ENCODE measurements around the gene GMPR2. TPM values are rescaled to one million over a fixed set of nuclear protein-coding genes. Genes with fewer than 3 reads are reported as not detected.
A peak's percentile ranks its signal among the peaks of the same experiment; 100 is the strongest.
"Not testable (repeated sequence)": the region's sequence is repeated elsewhere in the genome, so short reads cannot be mapped to it uniquely, and the experiment has no call there.

Gene GMPR2
- total RNA-seq, 4 donors from 2014 or later: 36.3 to 69.0 (median 47.0) TPM

- no peak for ATAC-seq (ENCODE audit: low FRiP score)
- DNase-seq (ENCODE audit: low spot score): no peak
Measured at GRCh38 chr14:24213866-24214662, 18.7 kb upstream of the GMPR2 start.

GRCh38 chr14:24215495-24216344 is 17.0 kb upstream of the GMPR2 start, which contains the start of gene MDP1:
Gene MDP1, minus strand, starts transcription at chr14:24216066. Its CDS starts 111 bp downstream, at chr14:24215955.
- ATAC-seq (ENCODE audit: low FRiP score) (peak; percentile 63), DNase-seq (ENCODE audit: low spot score) (peak; percentile 62)
- TF ChIP-seq, protein P1, sequence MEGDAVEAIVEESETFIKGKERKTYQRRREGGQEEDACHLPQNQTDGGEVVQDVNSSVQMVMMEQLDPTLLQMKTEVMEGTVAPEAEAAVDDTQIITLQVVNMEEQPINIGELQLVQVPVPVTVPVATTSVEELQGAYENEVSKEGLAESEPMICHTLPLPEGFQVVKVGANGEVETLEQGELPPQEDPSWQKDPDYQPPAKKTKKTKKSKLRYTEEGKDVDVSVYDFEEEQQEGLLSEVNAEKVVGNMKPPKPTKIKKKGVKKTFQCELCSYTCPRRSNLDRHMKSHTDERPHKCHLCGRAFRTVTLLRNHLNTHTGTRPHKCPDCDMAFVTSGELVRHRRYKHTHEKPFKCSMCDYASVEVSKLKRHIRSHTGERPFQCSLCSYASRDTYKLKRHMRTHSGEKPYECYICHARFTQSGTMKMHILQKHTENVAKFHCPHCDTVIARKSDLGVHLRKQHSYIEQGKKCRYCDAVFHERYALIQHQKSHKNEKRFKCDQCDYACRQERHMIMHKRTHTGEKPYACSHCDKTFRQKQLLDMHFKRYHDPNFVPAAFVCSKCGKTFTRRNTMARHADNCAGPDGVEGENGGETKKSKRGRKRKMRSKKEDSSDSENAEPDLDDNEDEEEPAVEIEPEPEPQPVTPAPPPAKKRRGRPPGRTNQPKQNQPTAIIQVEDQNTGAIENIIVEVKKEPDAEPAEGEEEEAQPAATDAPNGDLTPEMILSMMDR (IDR thresholded peaks at IDR 0.05): no peak

More at GRCh38 chr14:24213866-24214662, 18.7 kb upstream of the GMPR2 start:
- TF ChIP-seq, protein P1 (IDR thresholded peaks at IDR 0.05): no peak

DNA sequence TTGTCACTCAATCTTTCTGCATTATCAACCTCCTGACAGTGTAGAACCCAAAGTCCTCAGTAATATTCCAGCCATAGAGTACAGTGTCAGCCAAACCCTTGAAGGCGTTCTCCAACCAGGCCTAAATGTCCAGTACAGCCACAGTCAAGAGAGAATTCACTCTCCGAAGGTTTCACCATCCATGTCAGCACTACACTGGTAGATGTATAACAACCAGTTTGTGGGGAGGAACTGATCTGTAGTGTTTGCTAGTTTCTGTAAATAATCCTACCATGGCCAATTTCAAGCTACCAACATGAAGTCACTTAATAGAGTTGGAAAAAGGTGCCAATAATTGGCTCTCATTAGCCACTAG is 16.4 kb upstream of the GMPR2 start:
- DNase-seq (ENCODE audit: low spot score) (no peak), ATAC-seq (ENCODE audit: low FRiP score) (no peak)
- TF ChIP-seq, protein P1 (IDR thresholded peaks at IDR 0.05): no peak

GRCh38 chr14:24216876-24217275 is 15.9 kb upstream of the GMPR2 start:
- DNase-seq (ENCODE audit: low spot score); ATAC-seq (ENCODE audit: low FRiP score): not testable (repeated sequence)

- no peak for DNase-seq (ENCODE audit: low spot score)
- ATAC-seq (ENCODE audit: low FRiP score): no peak
- TF ChIP-seq, protein P1 (IDR thresholded peaks at IDR 0.05): no peak
Measured at GRCh38 chr14:24219080-24219479, 13.6 kb upstream of the GMPR2 start.

DNA sequence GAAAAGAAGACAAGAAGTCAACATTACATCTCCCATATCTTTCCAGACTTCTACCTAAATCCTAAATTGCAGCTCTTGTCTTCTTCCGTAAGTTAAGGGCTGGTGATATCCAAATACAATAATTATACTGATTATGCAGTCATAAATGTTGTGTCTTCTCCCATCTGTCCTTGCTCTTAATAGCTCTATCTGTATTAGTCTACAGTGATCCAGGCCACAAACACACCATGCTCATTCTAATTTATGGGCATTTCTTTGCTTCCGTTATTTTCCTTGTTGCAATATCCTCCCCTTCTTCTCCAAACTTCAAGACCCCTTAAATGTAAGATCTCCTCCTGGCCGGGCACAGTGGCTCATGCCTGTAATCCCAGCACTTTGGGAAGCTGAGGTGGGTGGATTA is 13.2 kb upstream of the GMPR2 start:
- TF ChIP-seq, protein P1 (IDR thresholded peaks at IDR 0.05): no peak
- no peak for ATAC-seq (ENCODE audit: low FRiP score)
- DNase-seq (ENCODE audit: low spot score): no peak

- not testable (repeated sequence) for ATAC-seq (ENCODE audit: low FRiP score); DNase-seq (ENCODE audit: low spot score)
Measured at GRCh38 chr14:24222987-24223386, 9.7 kb upstream of the GMPR2 start.

Data from omental fat pad (tissue), 4 donors.